Measurements from ENCODE around the gene MED25.
A peak's percentile ranks its signal among the peaks of the same experiment; 100 is the strongest.

MED25 gene

GRCh38 chr19:49844138-49845095 is 26.3 kb downstream of the MED25 start:
- no peak for DNase-seq (ENCODE audit: low spot score)

GRCh38 chr19:49845414-49845813 is 27.3 kb downstream of the MED25 start:
- DNase-seq (ENCODE audit: low spot score): no peak

GRCh38 chr19:49846408-49846807 is 28.3 kb downstream of the MED25 start:
- no peak for DNase-seq (ENCODE audit: low spot score)

DNA sequence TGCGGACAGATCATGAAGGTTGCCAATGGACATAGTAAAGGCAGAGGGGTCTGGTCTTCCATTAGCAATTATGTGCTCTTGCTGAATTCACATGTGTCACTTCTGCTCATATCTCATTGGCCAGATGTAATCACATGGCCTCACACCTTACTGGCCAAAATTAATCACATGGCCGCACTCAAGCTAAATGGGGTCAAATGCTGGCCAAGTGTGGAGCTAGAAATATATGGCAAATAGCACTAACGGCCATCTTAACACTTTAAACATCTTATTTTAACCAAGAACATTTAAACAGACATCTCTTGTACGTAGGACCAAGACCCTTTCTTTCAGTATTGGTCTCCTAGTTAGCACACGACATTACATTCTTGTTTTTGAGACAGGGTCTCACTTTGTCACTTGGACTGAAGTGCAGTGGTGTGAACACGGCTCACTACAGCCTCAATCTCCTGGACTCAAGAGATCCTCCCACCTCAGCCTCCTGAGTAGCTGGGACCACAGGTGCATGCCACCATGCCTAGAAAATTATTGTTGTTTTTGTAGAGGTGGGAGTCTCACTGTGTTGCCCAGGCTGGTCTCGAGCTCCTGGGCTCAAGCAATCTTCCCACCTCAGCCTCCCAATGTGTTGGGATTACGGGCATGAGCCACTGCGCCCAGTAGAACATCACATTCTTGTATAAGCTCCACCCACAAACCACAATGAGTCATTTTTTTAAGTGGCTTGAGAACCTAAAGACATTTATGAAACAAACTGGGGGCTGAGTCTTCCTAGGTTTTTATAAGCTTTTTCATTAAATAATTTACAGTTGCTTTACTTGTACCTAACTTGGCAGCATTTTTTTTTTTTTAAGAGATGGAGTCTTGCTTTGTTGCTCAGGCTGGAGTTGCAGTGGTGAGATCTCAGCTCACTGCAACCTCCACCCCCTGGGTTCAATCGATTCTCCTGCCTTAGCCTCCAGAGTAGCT is 29.9 kb downstream of the MED25 start:
- DNase-seq (ENCODE audit: low spot score): peak; percentile 32

DNA sequence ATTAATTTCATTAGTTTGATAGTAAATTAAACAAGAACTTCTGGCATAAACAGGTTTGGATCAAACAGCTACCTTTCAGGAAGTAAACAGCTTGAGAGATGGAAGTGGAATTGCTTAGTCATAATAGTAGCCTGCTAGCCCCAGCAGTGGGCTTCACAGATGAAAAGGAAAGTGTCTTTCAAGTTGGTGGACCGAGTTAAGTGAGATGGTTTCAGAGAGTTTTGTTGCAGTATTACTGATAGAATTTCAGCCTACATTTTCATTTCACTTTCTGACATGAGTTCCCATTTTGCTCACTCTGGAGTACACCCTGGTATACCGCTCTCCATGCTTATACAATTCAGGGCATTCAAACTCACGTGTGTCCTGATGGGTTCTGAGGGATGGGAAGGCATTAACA is 30.8 kb downstream of the MED25 start:
- DNase-seq (ENCODE audit: low spot score): peak; percentile 23

- DNase-seq (ENCODE audit: low spot score): peak; percentile 24
These were observed 31.5 kb downstream of the MED25 start for GRCh38 chr19:49849433-49850220.

DNA sequence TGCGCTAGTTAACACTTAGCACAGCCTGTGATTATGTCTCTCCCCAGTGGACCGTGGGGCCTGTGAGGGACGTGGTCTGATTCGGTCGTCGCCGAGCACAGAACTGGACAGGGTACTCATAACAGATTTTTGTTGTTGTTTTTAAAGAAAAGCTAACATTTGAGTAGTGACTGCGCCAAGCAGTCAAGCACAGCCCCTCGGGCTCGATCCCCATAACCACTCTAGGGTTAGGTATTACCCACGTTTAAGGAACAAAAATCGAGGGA is 32.1 kb downstream of the MED25 start:
- no peak for DNase-seq (ENCODE audit: low spot score)

DNA sequence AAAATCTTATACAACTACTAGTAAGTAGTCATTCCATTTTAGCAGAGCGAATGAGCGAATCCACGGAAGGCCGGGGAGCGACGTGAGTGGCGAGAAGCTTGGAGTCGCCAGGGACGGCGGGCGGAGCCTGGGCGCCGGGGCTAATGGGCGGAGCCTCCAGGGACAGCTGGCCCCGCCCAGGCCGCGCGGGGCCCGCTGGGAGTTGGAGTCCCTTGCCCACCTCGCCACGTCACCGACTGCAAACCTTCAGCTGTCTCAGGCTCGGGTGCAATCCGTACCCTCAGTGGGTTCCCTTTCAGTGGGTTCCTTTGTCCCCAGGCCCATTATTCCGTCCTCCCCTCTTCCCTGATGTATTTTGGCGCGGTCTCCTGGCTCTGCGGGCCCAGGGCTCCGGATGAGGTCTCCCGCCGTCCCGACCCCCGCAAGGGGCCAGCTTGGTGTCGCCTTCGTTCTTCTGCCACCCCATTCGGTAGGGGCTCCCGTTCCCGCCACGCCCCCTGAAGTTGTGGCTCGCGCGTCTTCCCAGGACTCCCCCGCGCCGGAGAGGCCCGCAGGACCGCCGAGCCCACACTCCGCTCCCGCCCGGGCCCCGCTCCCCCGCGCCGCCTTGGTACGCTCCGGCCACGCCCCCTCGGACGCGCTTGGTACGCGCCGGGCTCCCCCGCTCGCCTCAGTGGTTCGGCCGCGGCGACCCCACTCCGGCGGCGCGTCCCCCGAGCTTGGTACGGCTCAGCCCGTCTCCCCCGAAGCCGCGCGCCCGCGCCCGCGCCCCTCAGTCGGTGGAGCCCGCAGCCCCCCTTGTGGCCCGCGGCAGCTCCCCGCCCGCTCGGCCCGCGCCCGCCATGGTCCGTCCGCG is 32.6 kb downstream of the MED25 start, which contains the start of gene PTOV1:
TSS of gene PTOV1 (plus strand) at position 673 of the 856 bp plus-strand sequence.
- DNase-seq (ENCODE audit: low spot score): peak; percentile 96

GRCh38 chr19:49851456-49852259 is 33.6 kb downstream of the MED25 start:
- peak; percentile 38 for DNase-seq (ENCODE audit: low spot score)

GRCh38 chr19:49852631-49853126 is 34.6 kb downstream of the MED25 start:
- DNase-seq (ENCODE audit: low spot score): no peak

GRCh38 chr19:49853852-49854377 is 35.8 kb downstream of the MED25 start:
- DNase-seq (ENCODE audit: low spot score): no peak

- DNase-seq (ENCODE audit: low spot score): no peak
These were observed 36.5 kb downstream of the MED25 start for GRCh38 chr19:49854378-49855263.

DNA sequence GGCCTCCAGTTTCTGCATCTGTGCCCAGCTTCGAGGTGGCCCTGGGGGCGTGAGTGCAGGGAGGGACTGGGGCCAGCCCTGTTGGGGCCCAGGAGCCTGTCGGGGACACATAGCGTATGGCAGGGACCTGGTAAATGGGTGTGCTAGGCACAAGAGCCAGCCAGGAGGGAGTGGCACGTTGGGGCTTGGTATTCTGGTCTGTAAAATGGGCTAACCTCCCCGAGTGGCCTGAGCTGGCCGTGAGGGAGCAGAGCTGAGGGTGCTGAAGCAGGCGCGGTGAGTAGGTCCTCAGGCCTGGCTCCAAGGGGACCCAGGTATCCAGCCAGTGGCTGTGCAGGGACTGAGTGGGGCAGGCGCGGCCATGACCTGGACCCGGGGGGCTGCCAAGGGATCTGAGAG is 37.2 kb downstream of the MED25 start:
- DNase-seq (ENCODE audit: low spot score): no peak

- no peak for DNase-seq (ENCODE audit: low spot score)
These were observed 37.8 kb downstream of the MED25 start for GRCh38 chr19:49855676-49856573.

GRCh38 chr19:49856574-49857021 is 38.5 kb downstream of the MED25 start:
- DNase-seq (ENCODE audit: low spot score): no peak

GRCh38 chr19:49857061-49857837 is 39.2 kb downstream of the MED25 start:
- DNase-seq (ENCODE audit: low spot score): no peak

DNA sequence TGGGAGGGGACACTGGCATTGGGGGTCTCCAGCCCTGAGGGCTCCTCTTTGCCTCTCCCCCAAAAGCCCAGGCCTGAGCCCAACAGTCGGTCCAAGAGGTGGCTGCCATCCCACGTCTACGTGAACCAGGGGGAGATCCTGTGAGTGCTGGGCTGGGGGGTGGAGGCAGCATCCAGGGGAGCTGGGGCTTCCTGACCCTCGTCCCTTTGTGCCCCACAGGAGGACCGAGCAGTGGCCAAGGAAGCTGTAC is 39.7 kb downstream of the MED25 start:
- DNase-seq (ENCODE audit: low spot score): no peak

Data from hematopoietic multipotent progenitor cell treated with erythropoietin and hydrocortisone succinate and interleukin-3 and kit ligand, for 17 days (in vitro differentiated cells).